ENCODE data around the gene TOM1L2.

Gene TOM1L2

DNA sequence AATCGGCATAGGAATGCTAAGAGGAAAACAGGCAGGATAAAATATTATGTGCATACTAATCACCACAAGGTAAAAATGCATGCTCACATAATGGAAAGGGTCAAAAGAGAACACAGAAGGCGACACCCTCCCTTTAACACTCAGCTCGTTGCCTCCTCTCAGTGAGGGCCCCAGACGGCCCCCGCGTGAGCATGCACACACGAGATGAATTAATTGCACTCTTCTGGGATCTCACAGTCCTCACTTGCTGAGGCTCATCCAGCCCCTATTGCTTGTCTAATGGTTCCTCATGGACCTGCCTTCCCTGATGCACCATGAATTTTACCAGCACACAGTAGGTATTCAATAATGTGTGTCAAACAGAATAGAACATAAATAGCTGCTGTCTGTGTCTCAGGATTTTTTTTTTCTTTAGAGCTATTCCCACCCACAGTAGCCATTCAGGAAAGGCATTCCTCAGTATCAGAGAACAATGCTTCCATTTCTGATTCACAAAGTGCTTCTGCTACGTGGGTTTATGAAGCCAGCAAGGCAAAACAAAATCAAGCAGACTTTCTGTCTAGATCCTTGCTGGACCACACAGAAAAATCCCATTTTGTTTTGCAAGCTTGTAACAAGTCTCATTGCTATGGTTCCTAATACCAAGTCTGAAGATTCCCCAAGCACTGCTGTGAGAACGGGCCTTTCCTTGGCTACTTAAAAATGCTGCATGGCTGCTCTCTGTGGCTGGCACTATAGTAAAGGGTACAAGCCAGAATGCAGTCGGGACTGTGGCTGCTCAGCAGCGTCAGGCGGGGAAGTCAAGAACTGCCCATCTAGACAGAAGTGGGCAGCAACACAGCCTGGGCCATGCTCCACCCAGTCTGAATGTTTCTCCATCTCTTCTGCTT lies 43.6 kb downstream of the TOM1L2 start:
- Histone ChIP-seq H3K27me3 (ENCODE audit: insufficient read depth, poor library complexity, severe bottlenecking) (no peaks in the 10 kb centered on the region), H3K27ac (replicated peaks) (no peak overlapping the region), H3K4me3 (replicated peaks; ENCODE audit: insufficient read depth, low read length) (no peak overlapping the region)
- DNase-seq (ENCODE audit: low read depth in 1 of 2, low spot score in 1 of 2): no peak
- no peak for TF ChIP-seq SPI1 (IDR thresholded peaks at IDR 0.05; ENCODE audit: borderline replicate concordance, low read depth)
- TF ChIP-seq GABPA (IDR thresholded peaks at IDR 0.05; ENCODE audit: low read depth): no peak
- TF ChIP-seq, protein P1, sequence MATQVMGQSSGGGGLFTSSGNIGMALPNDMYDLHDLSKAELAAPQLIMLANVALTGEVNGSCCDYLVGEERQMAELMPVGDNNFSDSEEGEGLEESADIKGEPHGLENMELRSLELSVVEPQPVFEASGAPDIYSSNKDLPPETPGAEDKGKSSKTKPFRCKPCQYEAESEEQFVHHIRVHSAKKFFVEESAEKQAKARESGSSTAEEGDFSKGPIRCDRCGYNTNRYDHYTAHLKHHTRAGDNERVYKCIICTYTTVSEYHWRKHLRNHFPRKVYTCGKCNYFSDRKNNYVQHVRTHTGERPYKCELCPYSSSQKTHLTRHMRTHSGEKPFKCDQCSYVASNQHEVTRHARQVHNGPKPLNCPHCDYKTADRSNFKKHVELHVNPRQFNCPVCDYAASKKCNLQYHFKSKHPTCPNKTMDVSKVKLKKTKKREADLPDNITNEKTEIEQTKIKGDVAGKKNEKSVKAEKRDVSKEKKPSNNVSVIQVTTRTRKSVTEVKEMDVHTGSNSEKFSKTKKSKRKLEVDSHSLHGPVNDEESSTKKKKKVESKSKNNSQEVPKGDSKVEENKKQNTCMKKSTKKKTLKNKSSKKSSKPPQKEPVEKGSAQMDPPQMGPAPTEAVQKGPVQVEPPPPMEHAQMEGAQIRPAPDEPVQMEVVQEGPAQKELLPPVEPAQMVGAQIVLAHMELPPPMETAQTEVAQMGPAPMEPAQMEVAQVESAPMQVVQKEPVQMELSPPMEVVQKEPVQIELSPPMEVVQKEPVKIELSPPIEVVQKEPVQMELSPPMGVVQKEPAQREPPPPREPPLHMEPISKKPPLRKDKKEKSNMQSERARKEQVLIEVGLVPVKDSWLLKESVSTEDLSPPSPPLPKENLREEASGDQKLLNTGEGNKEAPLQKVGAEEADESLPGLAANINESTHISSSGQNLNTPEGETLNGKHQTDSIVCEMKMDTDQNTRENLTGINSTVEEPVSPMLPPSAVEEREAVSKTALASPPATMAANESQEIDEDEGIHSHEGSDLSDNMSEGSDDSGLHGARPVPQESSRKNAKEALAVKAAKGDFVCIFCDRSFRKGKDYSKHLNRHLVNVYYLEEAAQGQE (IDR thresholded peaks at IDR 0.05; ENCODE audit: insufficient replicate concordance, low read depth): no peak
- TF ChIP-seq CTCF (IDR thresholded peaks at IDR 0.05; ENCODE audit: insufficient read depth, low read length): no peak
- TF ChIP-seq POLR2AphosphoS5 (IDR thresholded peaks at IDR 0.05; ENCODE audit: low read depth): no peak

DNA sequence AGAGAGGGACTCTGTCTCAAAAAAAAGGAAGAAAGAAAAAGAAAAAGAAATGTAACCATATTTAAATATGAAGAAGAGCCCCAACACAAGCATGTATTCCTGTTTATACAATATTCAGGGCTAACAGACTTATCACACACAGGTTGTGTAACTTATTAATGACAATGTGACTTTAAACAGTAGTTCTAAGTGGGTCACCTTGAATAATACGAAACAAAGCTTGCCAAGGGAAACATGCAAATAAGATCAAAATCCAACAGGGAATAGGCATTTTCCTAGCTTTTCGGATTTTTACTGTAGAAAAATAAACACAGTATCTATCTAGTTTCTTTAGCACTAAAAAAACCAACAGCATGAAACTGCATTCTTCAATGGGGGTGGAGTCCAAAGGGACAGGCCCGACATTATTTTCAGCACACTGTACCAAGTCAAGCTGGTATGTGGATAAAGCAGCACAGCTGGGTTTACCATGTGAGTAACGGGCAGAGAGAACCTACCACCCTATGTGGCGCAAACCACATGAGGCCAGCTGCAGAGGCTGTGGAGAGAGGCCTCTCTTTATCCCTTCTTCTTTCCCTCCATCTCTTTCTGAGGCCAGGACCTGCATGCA lies 45.3 kb downstream of the TOM1L2 start:
- no peak for TF ChIP-seq CTCF (IDR thresholded peaks at IDR 0.05; ENCODE audit: insufficient read depth, low read length)
- TF ChIP-seq, protein P1 (IDR thresholded peaks at IDR 0.05; ENCODE audit: insufficient replicate concordance, low read depth): no peak
- no peak for TF ChIP-seq SPI1 (IDR thresholded peaks at IDR 0.05; ENCODE audit: borderline replicate concordance, low read depth)
- TF ChIP-seq GABPA (IDR thresholded peaks at IDR 0.05; ENCODE audit: low read depth): no peak
- TF ChIP-seq POLR2AphosphoS5 (IDR thresholded peaks at IDR 0.05; ENCODE audit: low read depth): no peak
- Histone ChIP-seq H3K27me3 (ENCODE audit: insufficient read depth, poor library complexity, severe bottlenecking) (no peaks in the 10 kb centered on the region), H3K27ac (replicated peaks) (no peak overlapping the region), H3K4me3 (replicated peaks; ENCODE audit: insufficient read depth, low read length) (no peak overlapping the region)
- peak in 1 of 2 experiments; percentile 1 for DNase-seq (ENCODE audit: low read depth in 1 of 2, low spot score in 1 of 2)

DNA sequence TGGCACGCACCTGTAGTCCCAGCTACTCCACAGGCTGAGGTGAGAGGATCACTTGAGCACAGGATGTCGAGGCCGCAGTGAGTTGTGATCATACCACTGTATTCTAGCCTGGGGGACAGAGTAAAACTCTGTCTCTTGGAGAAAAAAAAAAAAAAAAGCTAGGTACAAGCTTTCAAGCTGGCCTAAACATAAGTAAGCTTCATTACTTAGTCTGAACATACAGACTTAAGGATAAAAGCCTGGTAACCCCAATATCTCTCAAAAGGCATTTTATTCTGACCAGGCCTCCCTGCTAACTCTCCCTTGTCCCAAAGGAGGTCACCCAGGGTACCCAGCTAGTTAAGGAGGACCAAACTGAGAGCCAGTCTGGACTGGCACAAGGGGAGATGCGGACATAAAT lies 46.2 kb downstream of the TOM1L2 start:
- H3K4me3 ChIP-seq (replicated peaks; ENCODE audit: insufficient read depth, low read length): no peak overlapping the region
- no peak for DNase-seq (ENCODE audit: low read depth in 1 of 2, low spot score in 1 of 2)
- H3K27me3 ChIP-seq (ENCODE audit: insufficient read depth, poor library complexity, severe bottlenecking): no peaks in the 10 kb centered on the region
- TF ChIP-seq POLR2AphosphoS5 (IDR thresholded peaks at IDR 0.05; ENCODE audit: low read depth): no peak
- TF ChIP-seq, protein P1 (IDR thresholded peaks at IDR 0.05; ENCODE audit: insufficient replicate concordance, low read depth): no peak
- TF ChIP-seq SPI1 (IDR thresholded peaks at IDR 0.05; ENCODE audit: borderline replicate concordance, low read depth): no peak
- TF ChIP-seq CTCF (IDR thresholded peaks at IDR 0.05; ENCODE audit: insufficient read depth, low read length): no peak
- H3K27ac ChIP-seq (replicated peaks): no peak overlapping the region
